D721Med (cell line): ENCODE data around the gene ASTL.

Experiments
- DNase-seq: peaks from one replicate; pipeline ENCODE4 v3.0.0; 2011; ENCODE audit warnings: low spot score; ENCODE audit not compliant: insufficient read length
- FAIRE-seq: peaks from 2 replicates; lab custom pipeline; 2011; peaks lifted over from hg19 to GRCh38; lab: Jason Lieb, UNC
- TF ChIP-seq, protein P1 (sequence below): IDR thresholded peaks from 2 replicates; pipeline ENCODE4 v1.5.1; 2012; ENCODE audit warnings: mild to moderate bottlenecking, control low read depth; ENCODE audit not compliant: insufficient read depth; ENCODE audit errors: missing control alignments

The ASTL gene

GRCh38 chr2:96138179-96139145 is at the start of gene ASTL:
TSS of gene ASTL (minus strand) at chr2:96138502. CDS start at chr2:96138436, 66 bp downstream.
- FAIRE-seq (no peak), DNase-seq (peak; percentile 83)
- TF ChIP-seq, protein P1, sequence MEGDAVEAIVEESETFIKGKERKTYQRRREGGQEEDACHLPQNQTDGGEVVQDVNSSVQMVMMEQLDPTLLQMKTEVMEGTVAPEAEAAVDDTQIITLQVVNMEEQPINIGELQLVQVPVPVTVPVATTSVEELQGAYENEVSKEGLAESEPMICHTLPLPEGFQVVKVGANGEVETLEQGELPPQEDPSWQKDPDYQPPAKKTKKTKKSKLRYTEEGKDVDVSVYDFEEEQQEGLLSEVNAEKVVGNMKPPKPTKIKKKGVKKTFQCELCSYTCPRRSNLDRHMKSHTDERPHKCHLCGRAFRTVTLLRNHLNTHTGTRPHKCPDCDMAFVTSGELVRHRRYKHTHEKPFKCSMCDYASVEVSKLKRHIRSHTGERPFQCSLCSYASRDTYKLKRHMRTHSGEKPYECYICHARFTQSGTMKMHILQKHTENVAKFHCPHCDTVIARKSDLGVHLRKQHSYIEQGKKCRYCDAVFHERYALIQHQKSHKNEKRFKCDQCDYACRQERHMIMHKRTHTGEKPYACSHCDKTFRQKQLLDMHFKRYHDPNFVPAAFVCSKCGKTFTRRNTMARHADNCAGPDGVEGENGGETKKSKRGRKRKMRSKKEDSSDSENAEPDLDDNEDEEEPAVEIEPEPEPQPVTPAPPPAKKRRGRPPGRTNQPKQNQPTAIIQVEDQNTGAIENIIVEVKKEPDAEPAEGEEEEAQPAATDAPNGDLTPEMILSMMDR: peak; percentile 64

DNA sequence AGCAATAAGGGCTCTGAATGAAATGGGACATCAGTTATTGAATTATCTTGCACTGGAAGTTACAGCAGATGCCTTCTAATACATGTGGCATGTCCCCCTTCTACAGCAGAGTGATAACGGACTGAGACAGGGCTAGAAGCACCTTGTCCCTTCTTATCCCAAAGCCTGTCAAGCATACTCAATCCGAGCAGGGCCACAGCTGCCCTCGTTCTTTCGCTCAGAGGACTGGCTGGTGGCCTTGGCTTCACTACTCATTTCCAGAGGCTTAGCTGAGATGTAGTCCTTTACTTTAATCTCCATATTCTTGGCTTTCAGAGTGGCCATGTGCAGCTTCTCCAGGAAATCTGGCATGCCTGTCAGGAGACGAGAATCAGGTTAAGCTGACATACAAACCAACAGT is 48.3 kb upstream of the ASTL start:
- DNase-seq (no peak), FAIRE-seq (no peak)
- TF ChIP-seq, protein P1: no peak

- DNase-seq: no peak
- FAIRE-seq: no peak
- TF ChIP-seq, protein P1: no peak
These were observed 47.2 kb upstream of the ASTL start for GRCh38 chr2:96185516-96185915.

DNA sequence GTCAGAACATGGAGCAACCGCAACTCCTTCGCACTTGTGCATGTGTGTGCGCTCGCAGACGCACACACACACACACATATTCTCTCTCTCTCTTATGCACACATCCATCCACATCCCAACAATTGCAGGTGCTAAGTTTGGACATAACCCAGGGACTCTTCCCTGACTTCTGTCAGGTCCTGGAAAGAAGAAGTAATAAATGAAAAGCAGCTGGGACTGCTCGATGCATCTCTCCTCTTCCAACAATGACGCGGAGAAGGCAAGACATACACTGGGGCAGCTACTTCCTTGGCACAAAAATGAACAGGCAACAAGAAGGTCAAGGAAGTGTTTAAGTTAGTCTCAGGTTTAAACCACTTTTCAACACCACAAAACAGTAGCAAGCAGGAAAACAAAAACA is 46.7 kb upstream of the ASTL start:
- DNase-seq (no peak), FAIRE-seq (no peak)
- TF ChIP-seq, protein P1: no peak

- DNase-seq (no peak), FAIRE-seq (no peak)
- TF ChIP-seq, protein P1: no peak
These were observed 45.9 kb upstream of the ASTL start for GRCh38 chr2:96184188-96184587.

- DNase-seq (no peak), FAIRE-seq (no peak)
These were observed 43.2 kb upstream of the ASTL start for GRCh38 chr2:96181529-96181928.

More at GRCh38 chr2:96181529-96181928, 43.2 kb upstream of the ASTL start:
- TF ChIP-seq, protein P1: no peak
